Activated naive CD4-positive, alpha-beta T cell treated with anti-CD3 and anti-CD28 coated beads for 36 hours (primary cell): ENCODE measurements around the gene ABCB6. TPM values are rescaled to one million over a fixed set of nuclear protein-coding genes. Genes with fewer than 3 reads are reported as not detected.
A peak's percentile ranks its signal among the peaks of the same experiment; 100 is the strongest.

ENCODE experiments used
- CTCF ChIA-PET: fragments of 350-600 bp; sonication (Branson Sonifier 250); formaldehyde crosslinking; loops from one replicate; lab custom pipeline; 2021; ENCODE audit warnings: antibody characterized with exemption; lab: Charles Lee
- DNase-seq: peaks from one replicate; pipeline ENCODE4 v3.0.0-alpha.2; 2020
- H3K27ac Mint-ChIP-seq: one replicate; pipeline ENCODE4 v1.8.0; 2021; ENCODE audit warnings: mild to moderate bottlenecking, mixed read lengths
- H3K27me3 Mint-ChIP-seq: one replicate; pipeline ENCODE4 v1.8.0; 2021; ENCODE audit warnings: low read depth, mixed read lengths
- H3K36me3 Mint-ChIP-seq: one replicate; pipeline ENCODE4 v1.8.0; 2021; ENCODE audit warnings: low read depth, mixed read lengths
- H3K4me1 Mint-ChIP-seq: one replicate; pipeline ENCODE4 v1.8.0; 2021; ENCODE audit warnings: low read depth, mixed read lengths
- H3K4me3 Mint-ChIP-seq: one replicate; pipeline ENCODE4 v1.8.0; 2021; ENCODE audit warnings: mild to moderate bottlenecking, moderate library complexity, mixed read lengths
- H3K9me3 Mint-ChIP-seq: one replicate; pipeline ENCODE4 v1.8.0; 2021; ENCODE audit warnings: mixed read lengths
- intact Hi-C: fragments of 100-400 bp; cut with micrococcal nuclease; formaldehyde crosslinking; loops from one replicate; pipeline ENCODE4 v1.15.1; 2023
- total RNA-seq, 2 experiments: library from RNA; stranded (reverse); gene quantifications; one replicate each; pipeline ENCODE4 v1.2.3, GENCODE V29; 2021

Gene ABCB6
- total RNA-seq, 2 experiments from 2014 or later = 7.0 to 7.5 TPM

GRCh38 chr2:219172231-219173154 is 46.3 kb downstream of the ABCB6 start:
- Mint-ChIP-seq H3K27ac (no peak overlapping the region), H3K27me3 (no peaks in the 10 kb centered on the region), H3K36me3 (peaks cover 9% of the 10 kb centered on the region), H3K9me3 (no peaks in the 10 kb centered on the region), H3K4me3 (no peak overlapping the region), H3K4me1 (peaks cover 25% of the 10 kb centered on the region)
- intact Hi-C loops = loop anchor here (10.0 kb wide), 1 partner anchor 768 kb away; no protein-coding TSS in a partner anchor
- no peak for DNase-seq
- CTCF ChIA-PET = interaction anchor here (0.6 to 8.9 kb wide), 19 partner anchors 9 to 218 kb away, joined by 3 to 67 read pairs (median 5); partner anchors contain the start of genes ATG9A, DNPEP, GLB1L and NHEJ1

GRCh38 chr2:219171231-219171651 is 47.5 kb downstream of the ABCB6 start:
- H3K27me3 Mint-ChIP-seq = no peaks in the 10 kb centered on the region
- DNase-seq = peak; percentile 51
- no peak overlapping the region for H3K27ac Mint-ChIP-seq
- intact Hi-C loops = loop anchor here (1.0 to 10.0 kb wide), 3 partner anchors 40 to 766 kb away; no protein-coding TSS in a partner anchor
- H3K36me3 Mint-ChIP-seq = peaks cover 5% of the 10 kb centered on the region
- CTCF ChIA-PET = interaction anchor here (0.7 to 8.9 kb wide), 22 partner anchors 8 to 128 kb away, joined by 3 to 67 read pairs (median 5); partner anchors contain the start of genes ATG9A, GLB1L, NHEJ1 and STK16
- H3K9me3 Mint-ChIP-seq = no peaks in the 10 kb centered on the region
- H3K4me3 Mint-ChIP-seq = no peak overlapping the region
- H3K4me1 Mint-ChIP-seq = peaks cover 25% of the 10 kb centered on the region

GRCh38 chr2:219169930-219170654 is 48.7 kb downstream of the ABCB6 start, which contains the start of gene SLC23A3:
Gene SLC23A3, minus strand, starts transcription at chr2:219170029. Its CDS starts 45 bp downstream, at chr2:219169984.
- H3K27ac Mint-ChIP-seq = no peak within 1 kb of the TSS
- H3K36me3 Mint-ChIP-seq = peaks cover 5% of the 10 kb centered on the region
- H3K9me3 Mint-ChIP-seq = no peaks in the 10 kb centered on the region
- peaks cover 15% of the 10 kb centered on the region for H3K4me1 Mint-ChIP-seq
- no peaks in the 10 kb centered on the region for H3K27me3 Mint-ChIP-seq
- CTCF ChIA-PET = interaction anchor here (0.6 to 8.9 kb wide), 19 partner anchors 10 to 235 kb away, joined by 3 to 67 read pairs (median 5); partner anchors contain the start of genes NHEJ1 and ZFAND2B
- intact Hi-C loops = loop anchor here (10.0 kb wide), 1 partner anchor 765 kb away; no protein-coding TSS in a partner anchor
- no peak within 1 kb of the TSS for H3K4me3 Mint-ChIP-seq
- no peak for DNase-seq

DNA sequence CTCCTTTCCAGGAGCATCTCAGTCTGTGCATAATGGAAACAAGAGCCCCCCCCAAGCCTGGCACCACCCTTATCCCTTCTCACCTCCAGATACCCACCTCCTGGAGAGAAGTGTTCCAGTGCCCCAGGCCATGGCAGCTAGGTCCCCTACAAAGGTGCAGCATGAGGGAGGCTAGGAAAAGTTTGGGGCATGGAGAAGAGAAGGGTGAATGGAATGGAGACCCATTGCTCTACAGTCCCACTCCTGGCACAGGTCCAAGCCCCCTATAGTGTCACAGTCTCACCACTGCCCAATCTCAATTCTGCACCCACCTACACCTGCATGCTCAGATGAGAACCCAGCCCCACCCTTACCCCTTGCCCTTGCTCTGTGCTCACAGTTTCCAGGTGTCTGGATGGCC is 49.8 kb downstream of the ABCB6 start:
- intact Hi-C loops = no loop called here
- Mint-ChIP-seq H3K4me3 (no peak overlapping the region), H3K36me3 (no peaks in the 10 kb centered on the region), H3K27me3 (no peaks in the 10 kb centered on the region), H3K4me1 (peaks cover 3% of the 10 kb centered on the region), H3K27ac (no peak overlapping the region), H3K9me3 (no peaks in the 10 kb centered on the region)
- CTCF ChIA-PET = interaction anchor here (0.6 to 8.9 kb wide), 3 partner anchors 10 to 125 kb away, joined by 4 to 67 read pairs (median 44); partner anchors contain the start of gene NHEJ1
- no peak for DNase-seq

DNA sequence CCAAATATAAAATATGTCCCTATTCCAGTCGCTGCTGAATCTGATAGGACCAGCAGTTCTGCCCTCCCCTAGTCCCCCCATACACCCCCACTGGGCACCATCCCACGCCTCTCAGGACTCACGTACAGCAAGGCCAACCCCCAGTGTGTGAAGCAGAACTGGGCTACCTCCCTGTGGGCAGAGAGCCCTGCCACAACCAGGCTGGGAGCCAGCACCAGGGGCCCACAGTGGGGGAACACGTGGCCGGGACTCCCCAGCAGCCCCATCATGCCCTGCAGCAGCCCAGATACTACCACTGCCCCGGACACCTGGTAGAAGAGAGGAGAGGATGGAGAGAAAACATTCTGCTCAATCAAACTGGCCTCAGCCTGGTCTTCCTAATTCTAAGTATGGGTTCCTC is 50.2 kb downstream of the ABCB6 start:
- CTCF ChIA-PET = interaction anchor here (4.5 kb wide), 1 partner anchor 125 kb away, joined by 44 read pairs; no protein-coding TSS in a partner anchor
- Mint-ChIP-seq H3K27me3 (no peaks in the 10 kb centered on the region), H3K4me3 (no peak overlapping the region), H3K9me3 (no peaks in the 10 kb centered on the region), H3K4me1 (peaks cover 2% of the 10 kb centered on the region), H3K27ac (no peak overlapping the region), H3K36me3 (no peaks in the 10 kb centered on the region)
- DNase-seq = no peak
- intact Hi-C loops = no loop called here

DNA sequence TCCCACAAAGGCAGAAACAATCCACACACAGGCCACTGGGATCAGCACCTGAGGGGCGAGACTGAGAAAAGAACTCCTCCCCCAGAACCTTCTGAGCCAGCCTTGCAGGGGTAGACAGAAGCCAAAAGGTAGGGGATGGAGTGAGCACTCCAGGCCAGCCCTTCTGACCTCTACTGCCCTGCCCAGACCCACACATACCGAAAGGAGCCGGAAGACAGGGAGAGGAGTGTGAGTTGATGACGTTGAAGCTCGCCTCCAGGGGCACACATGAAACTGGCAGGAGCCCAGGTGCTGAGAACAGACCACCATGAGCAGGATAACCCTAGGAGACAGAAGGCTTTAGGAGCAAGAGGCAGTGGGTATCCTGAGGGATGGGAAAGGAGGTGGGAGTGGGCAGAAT is 50.8 kb downstream of the ABCB6 start:
- no peak overlapping the region for H3K4me3 Mint-ChIP-seq
- H3K27me3 Mint-ChIP-seq = no peaks in the 10 kb centered on the region
- H3K4me1 Mint-ChIP-seq = no peaks in the 10 kb centered on the region
- H3K36me3 Mint-ChIP-seq = no peaks in the 10 kb centered on the region
- intact Hi-C loops = no loop called here
- CTCF ChIA-PET = no interaction called here
- H3K27ac Mint-ChIP-seq = no peak overlapping the region
- H3K9me3 Mint-ChIP-seq = no peaks in the 10 kb centered on the region
- DNase-seq = no peak

GRCh38 chr2:219165058-219165911 is 53.5 kb downstream of the ABCB6 start:
- CTCF ChIA-PET = interaction anchor here (0.7 to 2.5 kb wide), 5 partner anchors 7 to 130 kb away, joined by 4 to 8 read pairs (median 5); partner anchors contain the start of gene CNPPD1
- no peak overlapping the region for H3K27ac Mint-ChIP-seq
- no peak for DNase-seq
- H3K9me3 Mint-ChIP-seq = no peaks in the 10 kb centered on the region
- no peak overlapping the region for H3K4me3 Mint-ChIP-seq
- H3K27me3 Mint-ChIP-seq = no peaks in the 10 kb centered on the region
- intact Hi-C loops = no loop called here
- no peaks in the 10 kb centered on the region for H3K36me3 Mint-ChIP-seq
- peaks cover 6% of the 10 kb centered on the region for H3K4me1 Mint-ChIP-seq

GRCh38 chr2:219163156-219163555 is 55.6 kb downstream of the ABCB6 start:
- H3K27me3 Mint-ChIP-seq = no peaks in the 10 kb centered on the region
- no peaks in the 10 kb centered on the region for H3K36me3 Mint-ChIP-seq
- H3K27ac Mint-ChIP-seq = no peak overlapping the region
- intact Hi-C loops = no loop called here
- no peaks in the 10 kb centered on the region for H3K9me3 Mint-ChIP-seq
- CTCF ChIA-PET = interaction anchor here (1.0 to 1.5 kb wide), 3 partner anchors 9 to 14 kb away, joined by 3 to 5 read pairs (median 3); partner anchors contain the start of gene CNPPD1
- DNase-seq = no peak
- peaks cover 13% of the 10 kb centered on the region for H3K4me1 Mint-ChIP-seq
- no peak overlapping the region for H3K4me3 Mint-ChIP-seq

GRCh38 chr2:219161097-219161496 is 57.7 kb downstream of the ABCB6 start:
- DNase-seq = no peak
- peak overlapping the region; percentile 80 for H3K4me3 Mint-ChIP-seq
- H3K27ac Mint-ChIP-seq = no peak overlapping the region
- intact Hi-C loops = loop anchor here (2.0 kb wide), 1 partner anchor 382 kb away; the partner anchor contains the start of gene CHPF
- H3K4me1 Mint-ChIP-seq = peaks cover 13% of the 10 kb centered on the region
- CTCF ChIA-PET = interaction anchor here (6.2 to 6.6 kb wide), 2 partner anchors 12 to 134 kb away, joined by 67 to 70 read pairs; partner anchors contain the start of genes CNPPD1 and SLC23A3
- no peaks in the 10 kb centered on the region for H3K27me3 Mint-ChIP-seq
- no peaks in the 10 kb centered on the region for H3K9me3 Mint-ChIP-seq
- H3K36me3 Mint-ChIP-seq = peaks cover 4% of the 10 kb centered on the region

GRCh38 chr2:219160186-219161017 is 58.4 kb downstream of the ABCB6 start, which contains the start of gene NHEJ1:
Gene NHEJ1, minus strand, starts transcription at chr2:219160815. Its CDS starts 2,453 bp downstream, at chr2:219158362.
- H3K9me3 Mint-ChIP-seq = no peaks in the 10 kb centered on the region
- H3K27me3 Mint-ChIP-seq = no peaks in the 10 kb centered on the region

More at GRCh38 chr2:219160186-219161017, 58.4 kb downstream of the ABCB6 start, which contains the start of gene NHEJ1:
- intact Hi-C loops = loop anchor here (1.0 to 2.0 kb wide), 10 partner anchors 17 to 382 kb away; partner anchors contain the start of genes ANKZF1, ATG9A, CHPF and DNAJB2
- peaks cover 13% of the 10 kb centered on the region for H3K4me1 Mint-ChIP-seq
- CTCF ChIA-PET = interaction anchor here (0.7 to 10.8 kb wide), 26 partner anchors 11 to 238 kb away, joined by 3 to 118 read pairs (median 4); partner anchors contain the start of genes CNPPD1, DNAJB2, IHH and SLC23A3
- H3K4me3 Mint-ChIP-seq = peak within 1 kb of the TSS; percentile 80
- DNase-seq = peak; percentile 96
- H3K36me3 Mint-ChIP-seq = peaks cover 4% of the 10 kb centered on the region
- H3K27ac Mint-ChIP-seq = peak within 1 kb of the TSS; percentile 88
